NCI-H345 (cell line): ENCODE results near the gene ADGRV1.
"Not testable (repeated sequence)": the region's sequence is repeated elsewhere in the genome, so short reads cannot be mapped to it uniquely, and the experiment has no call there.

ENCODE experiments used
- DNase-seq: peaks from one replicate; lab custom pipeline; 2025; lab: John Stamatoyannopoulos, UW

ADGRV1 gene

GRCh38 chr5:90655423-90655822, 96.8 kb downstream of the ADGRV1 start:
- DNase-seq, result no peak

- DNase-seq, result no peak
Measured at GRCh38 chr5:90657030-90657429, 98.4 kb downstream of the ADGRV1 start.

GRCh38 chr5:90657788-90658187, 99.2 kb downstream of the ADGRV1 start:
- no peak for DNase-seq

GRCh38 chr5:90658620-90659019, 100.0 kb downstream of the ADGRV1 start:
- no peak for DNase-seq

- not testable (repeated sequence) for DNase-seq
Measured at GRCh38 chr5:90668079-90668565, 109.5 kb downstream of the ADGRV1 start.

GRCh38 chr5:90675222-90675621, 116.6 kb downstream of the ADGRV1 start:
- no peak for DNase-seq

GRCh38 chr5:90680921-90681563, 122.4 kb downstream of the ADGRV1 start:
- no peak for DNase-seq

GRCh38 chr5:90682278-90682677, 123.7 kb downstream of the ADGRV1 start:
- no peak for DNase-seq

- no peak for DNase-seq
Measured at GRCh38 chr5:90685425-90686022, 126.9 kb downstream of the ADGRV1 start.

GRCh38 chr5:90686363-90686762, 127.8 kb downstream of the ADGRV1 start:
- DNase-seq, result not testable (repeated sequence)

- DNase-seq, result not testable (repeated sequence)
Measured at GRCh38 chr5:90687458-90687857, 128.9 kb downstream of the ADGRV1 start.

GRCh38 chr5:90689064-90689463, 130.5 kb downstream of the ADGRV1 start:
- no peak for DNase-seq

GRCh38 chr5:90690307-90690706, 131.7 kb downstream of the ADGRV1 start:
- DNase-seq, result no peak

- DNase-seq, result no peak
Measured at GRCh38 chr5:90691533-90691932, 132.9 kb downstream of the ADGRV1 start.

GRCh38 chr5:90696153-90696552, 137.6 kb downstream of the ADGRV1 start:
- no peak for DNase-seq

GRCh38 chr5:90700299-90700698, 141.7 kb downstream of the ADGRV1 start:
- DNase-seq, result no peak

- DNase-seq, result no peak
Measured at GRCh38 chr5:90703932-90704331, 145.3 kb downstream of the ADGRV1 start.

- DNase-seq, result no peak
Measured at GRCh38 chr5:90707698-90708097, 149.1 kb downstream of the ADGRV1 start.

GRCh38 chr5:90709323-90710155, 150.9 kb downstream of the ADGRV1 start:
- DNase-seq, result peak; percentile 24

- no peak for DNase-seq
Measured at GRCh38 chr5:90718387-90718786, 159.8 kb downstream of the ADGRV1 start.

GRCh38 chr5:90739567-90739966, 181.0 kb downstream of the ADGRV1 start:
- DNase-seq, result no peak

- DNase-seq, result no peak
Measured at GRCh38 chr5:90740244-90740799, 181.7 kb downstream of the ADGRV1 start.
